SK-N-MC (cell line): ENCODE measurements around the gene IL15RA.

Source experiments
- EZH2 ChIP-seq: fragments of 200-600 bp; sonication (generic); IDR thresholded peaks from one replicate; pipeline ENCODE4 v1.6.1; 2017; ENCODE audit warnings: antibody characterized with exemption
- FOXP2 ChIP-seq: optimal IDR thresholded peaks from 2 replicates; pipeline ENCODE3; 2011; ENCODE audit warnings: mild to moderate bottlenecking, moderate library complexity; ENCODE audit not compliant: insufficient read depth; ENCODE audit errors: extremely low read length, control extremely low read depth
- POLR2AphosphoS5 ChIP-seq: IDR thresholded peaks from 2 replicates; pipeline ENCODE4 v1.6.1; 2012; ENCODE audit warnings: mild to moderate bottlenecking, low read depth, low read length, borderline replicate concordance

GRCh38 chr10:5933909-5934546 lies 43.3 kb downstream of the IL15RA start:
- TF ChIP-seq EZH2: no peak
- no peak for TF ChIP-seq POLR2AphosphoS5
- no peak for TF ChIP-seq FOXP2
